PFSK-1 (cell line): Measurements from ENCODE around the gene MAN1C1.

Experiments
- FOXP2 ChIP-seq: optimal IDR thresholded peaks from 2 replicates; pipeline ENCODE3; 2011; ENCODE audit warnings: borderline replicate concordance, control low read depth, inconsistent platforms; ENCODE audit not compliant: insufficient read depth; ENCODE audit errors: extremely low read length, extremely low read depth
- POLR2AphosphoS5 ChIP-seq: IDR thresholded peaks from 2 replicates; pipeline ENCODE4 v1.6.1; 2012; ENCODE audit warnings: low read depth, mild to moderate bottlenecking, control low read depth, low read length, moderate library complexity
- REST ChIP-seq, 2 experiments: IDR thresholded peaks; 2 replicates each; pipeline versions ENCODE4 v1.6.1 to v1.8.0; 2011 to 2012; ENCODE audit warnings: low read depth in 2 of 2, low read length in 2 of 2, control low read depth in 1 of 2, inconsistent platforms in 1 of 2, mild to moderate bottlenecking in 1 of 2, moderate library complexity in 1 of 2; ENCODE audit not compliant: insufficient read depth in 1 of 2
- SIN3A ChIP-seq: IDR thresholded peaks from 2 replicates; pipeline ENCODE4 v1.6.1; 2012; ENCODE audit warnings: mild to moderate bottlenecking, low read length, moderate library complexity, borderline replicate concordance; ENCODE audit not compliant: insufficient read depth
- TAF1 ChIP-seq: IDR thresholded peaks from 2 replicates; pipeline ENCODE4 v1.6.1; 2012; ENCODE audit warnings: low read length, control low read depth, borderline replicate concordance; ENCODE audit not compliant: insufficient read depth

GRCh38 chr1:25654109-25654660, 37.6 kb downstream of the MAN1C1 start:
- TF ChIP-seq REST (IDR thresholded peaks at IDR 0.05; ENCODE audit: insufficient read depth in 1 of 2, low read depth in 2 of 2, low read length in 2 of 2) (no peak), SIN3A (no peak), POLR2AphosphoS5 (no peak), TAF1 (no peak), FOXP2 (no peak)
